H1 (cell line): ENCODE measurements around the gene KCNK13. TPM values are rescaled to one million over a fixed set of nuclear protein-coding genes. Genes with fewer than 3 reads are reported as not detected.

Source experiments
- CTCF ChIA-PET: fragments of 300-600 bp; sonication (Branson Sonifier 250); formaldehyde crosslinking; loops from one replicate; lab custom pipeline; 2021; ENCODE audit not compliant: partially characterized antibody; lab: Charles Lee
- POLR2A ChIA-PET: fragments of 300-600 bp; sonication (Branson Sonifier 250); formaldehyde crosslinking; loops from one replicate; lab custom pipeline; 2021; ENCODE audit warnings: inconsistent platforms; ENCODE audit not compliant: partially characterized antibody; lab: Charles Lee
- DNase-seq, 2 experiments: peaks; one replicate each; pipeline versions ENCODE4 v3.0.0 to v3.0.0-alpha.2; 2010 to 2022; ENCODE audit warnings: low spot score in 2 of 2, low read depth in 1 of 2, mixed read lengths in 1 of 2
- FAIRE-seq: peaks from 2 replicates; lab custom pipeline; 2011; peaks lifted over from hg19 to GRCh38; lab: Jason Lieb, UNC
- H2AFZ ChIP-seq: 2 replicates; pipeline ENCODE4 v1.8.1; 2012; ENCODE audit warnings: low read length, inconsistent platforms
- H2AK5ac ChIP-seq: 2 replicates; pipeline ENCODE4 v1.6.1; 2013; ENCODE audit warnings: low read depth, low read length
- H2BK120ac ChIP-seq: replicated peaks from 2 replicates; pipeline ENCODE3; 2013; ENCODE audit warnings: low read depth, low read length, inconsistent platforms
- H2BK12ac ChIP-seq: 2 replicates; pipeline ENCODE4 v1.6.1; 2013; ENCODE audit warnings: low read depth, low read length
- H2BK15ac ChIP-seq: 2 replicates; pipeline ENCODE4 v1.6.1; 2013; ENCODE audit warnings: low read length
- H2BK20ac ChIP-seq: 2 replicates; pipeline ENCODE4 v1.6.1; 2013; ENCODE audit warnings: low read length
- H2BK5ac ChIP-seq: 2 replicates; pipeline ENCODE4 v1.6.1; 2013; ENCODE audit warnings: low read depth, low read length
- H3K14ac ChIP-seq: 2 replicates; pipeline ENCODE4 v1.6.1; 2013; ENCODE audit warnings: inconsistent platforms; ENCODE audit not compliant: insufficient read length
- H3K18ac ChIP-seq: 2 replicates; pipeline ENCODE4 v1.6.1; 2013; ENCODE audit warnings: low read length; ENCODE audit errors: extremely low read depth
- H3K23ac ChIP-seq: 2 replicates; pipeline ENCODE4 v1.6.1; 2013; ENCODE audit warnings: inconsistent platforms; ENCODE audit not compliant: insufficient read length
- H3K23me2 ChIP-seq: 2 replicates; pipeline ENCODE4 v1.6.1; 2013; ENCODE audit warnings: low read depth, low read length
- H3K27ac ChIP-seq: 2 replicates; pipeline ENCODE4 v1.6.1; 2011; ENCODE audit warnings: low read depth, low read length, inconsistent platforms
- H3K27me3 ChIP-seq, 4 experiments: replicated peaks in 1 of 4; 1 replicate in 1 of 4; 2 replicates in 3 of 4; pipeline versions ENCODE4 v1.6.1 to v1.8.1; 2011 to 2013; ENCODE audit warnings: low read length in 3 of 4, mild to moderate bottlenecking in 3 of 4, inconsistent platforms in 2 of 4, mixed read lengths in 2 of 4, moderate library complexity in 1 of 4; ENCODE audit not compliant: control insufficient read depth in 3 of 4, insufficient read depth in 3 of 4; ENCODE audit errors: extremely low read depth in 1 of 4
- H3K36me3 ChIP-seq, 4 experiments: 2 replicates each; pipeline versions ENCODE4 v1.6.1 to v1.8.1; 2011 to 2013; ENCODE audit warnings: mild to moderate bottlenecking in 4 of 4, low read length in 3 of 4, moderate library complexity in 2 of 4, control low read depth in 1 of 4, inconsistent platforms in 1 of 4; ENCODE audit not compliant: insufficient read depth in 4 of 4, control insufficient read depth in 2 of 4
- H3K4ac ChIP-seq: replicated peaks from 2 replicates; pipeline ENCODE3; 2013; ENCODE audit warnings: low read length, low read depth, mixed read lengths, inconsistent platforms; ENCODE audit not compliant: insufficient read length
- H3K4me1 ChIP-seq, 4 experiments: replicated peaks in 1 of 4; 1 replicate in 1 of 4; 2 replicates in 3 of 4; pipeline versions ENCODE4 v1.6.1 to v1.8.1; 2011 to 2013; ENCODE audit warnings: low read length in 3 of 4, inconsistent platforms in 2 of 4, mixed read lengths in 1 of 4; ENCODE audit not compliant: insufficient read depth in 4 of 4, control insufficient read depth in 3 of 4
- H3K4me2 ChIP-seq, 2 experiments: 2 replicates each; pipeline versions ENCODE4 v1.6.1 to v1.8.1; 2011 to 2013; ENCODE audit warnings: low read depth in 2 of 2, low read length in 2 of 2, control low read depth in 1 of 2, inconsistent platforms in 1 of 2, mild to moderate bottlenecking in 1 of 2; ENCODE audit not compliant: insufficient read depth in 1 of 2
- H3K4me3 ChIP-seq, 4 experiments: fragments of 200-600, 300-600 bp in 1 of 4; sonication (generic), shearing (Covaris generic), sonication (Bioruptor Twin) in 1 of 4; 2 replicates each; pipeline versions ENCODE4 v1.5.1 to v1.8.1; 2011 to 2016; ENCODE audit warnings: low read length in 4 of 4, low read depth in 3 of 4, control low read depth in 2 of 4, inconsistent platforms in 2 of 4, mild to moderate bottlenecking in 2 of 4, mixed read lengths in 1 of 4, moderate library complexity in 1 of 4; ENCODE audit not compliant: insufficient read depth in 2 of 4; ENCODE audit errors: extremely low read depth in 1 of 4
- H3K56ac ChIP-seq: replicated peaks from 2 replicates; pipeline ENCODE3; 2013; ENCODE audit warnings: low read depth, mild to moderate bottlenecking, mixed read lengths, low read length, inconsistent platforms; ENCODE audit not compliant: insufficient read length
- H3K79me1 ChIP-seq: 2 replicates; pipeline ENCODE4 v1.6.1; 2013; ENCODE audit warnings: low read depth, low read length, control low read depth
- H3K79me2 ChIP-seq, 2 experiments: 2 replicates each; pipeline versions ENCODE4 v1.6.1 to v1.8.1; 2012 to 2013; ENCODE audit warnings: low read length in 2 of 2, mild to moderate bottlenecking in 2 of 2, inconsistent platforms in 1 of 2; ENCODE audit not compliant: insufficient read depth in 2 of 2, control insufficient read depth in 1 of 2
- H3K9ac ChIP-seq, 4 experiments: replicated peaks in 1 of 4; 1 replicate in 1 of 4; 2 replicates in 3 of 4; pipeline versions ENCODE4 v1.6.1 to v1.8.1; 2011 to 2013; ENCODE audit warnings: low read depth in 3 of 4, low read length in 3 of 4, control low read depth in 2 of 4, mild to moderate bottlenecking in 2 of 4, moderate library complexity in 2 of 4, inconsistent platforms in 1 of 4; ENCODE audit errors: extremely low read depth in 1 of 4
- H3K9me3 ChIP-seq, 2 experiments: 2 replicates each; pipeline versions ENCODE4 v1.6.1 to v1.8.1; 2012 to 2013; ENCODE audit warnings: mild to moderate bottlenecking in 2 of 2, moderate library complexity in 2 of 2, control low read depth in 1 of 2, inconsistent platforms in 1 of 2, low read depth in 1 of 2, low read length in 1 of 2, mixed read lengths in 1 of 2; ENCODE audit not compliant: insufficient read depth in 2 of 2
- H4K20me1 ChIP-seq, 2 experiments: replicated peaks in 1 of 2; 2 replicates each; pipeline versions ENCODE3 to v1.8.1; 2011 to 2013; ENCODE audit warnings: inconsistent platforms in 2 of 2, low read length in 2 of 2, mild to moderate bottlenecking in 1 of 2; ENCODE audit not compliant: insufficient read depth in 2 of 2, control insufficient read depth in 1 of 2
- H4K5ac ChIP-seq: 2 replicates; pipeline ENCODE4 v1.6.1; 2013; ENCODE audit warnings: low read length, low read depth, mixed read lengths, inconsistent platforms; ENCODE audit not compliant: insufficient read length
- H4K8ac ChIP-seq: 2 replicates; pipeline ENCODE4 v1.8.0; 2013; ENCODE audit warnings: mild to moderate bottlenecking, moderate library complexity, low read length, inconsistent platforms; ENCODE audit not compliant: insufficient read depth; ENCODE audit errors: extremely low read depth
- H4K91ac ChIP-seq: replicated peaks from 2 replicates; pipeline ENCODE3; 2013; ENCODE audit warnings: low read length, mixed read lengths, inconsistent platforms; ENCODE audit not compliant: insufficient read length
- BCL11A ChIP-seq, 2 experiments: IDR thresholded peaks; one replicate each; pipeline ENCODE4 v1.6.1; 2011; ENCODE audit warnings: low read depth in 2 of 2, low read length in 2 of 2, mild to moderate bottlenecking in 2 of 2
- CREB1 ChIP-seq: IDR thresholded peaks from 2 replicates; pipeline ENCODE4 v1.6.1; 2012; ENCODE audit warnings: inconsistent platforms
- NRF1 ChIP-seq: IDR thresholded peaks from 2 replicates; pipeline ENCODE4 v1.6.1; 2011; ENCODE audit warnings: mild to moderate bottlenecking, low read depth, low read length, improper control_type of control experiment
- PHF8 ChIP-seq: fragments of 200-600 bp; sonication (generic); conservative IDR thresholded peaks from 2 replicates; pipeline ENCODE4 v1.7.1; 2012; ENCODE audit warnings: low read depth, mild to moderate bottlenecking, inconsistent platforms, low read length, moderate library complexity
- POLR2AphosphoS5 ChIP-seq: IDR thresholded peaks from 2 replicates; pipeline ENCODE4 v1.6.1; 2011; ENCODE audit warnings: low read depth, low read length
- RNF2 ChIP-seq: fragments of 200-900, 300-1000 bp; sonication (generic); IDR thresholded peaks from 2 replicates; pipeline ENCODE4 v1.7.1; 2016; ENCODE audit warnings: borderline replicate concordance, low read depth, mild to moderate bottlenecking, antibody characterized with exemption, low read length; ENCODE audit not compliant: poor library complexity, severe bottlenecking; ENCODE audit errors: missing control alignments
- RXRA ChIP-seq: IDR thresholded peaks from 2 replicates; pipeline ENCODE4 v1.6.1; 2011; ENCODE audit warnings: low read depth, mild to moderate bottlenecking, low read length, moderate library complexity; ENCODE audit not compliant: insufficient read depth
- SIRT6 ChIP-seq: IDR thresholded peaks from one replicate; pipeline ENCODE4 v1.7.1; 2012; ENCODE audit warnings: low read length, inconsistent platforms
- SIX5 ChIP-seq: IDR thresholded peaks from 2 replicates; pipeline ENCODE4 v1.6.1; 2011; ENCODE audit warnings: mild to moderate bottlenecking, low read depth, low read length
- SRF ChIP-seq: IDR thresholded peaks from 2 replicates; pipeline ENCODE4 v1.6.1; 2011; ENCODE audit warnings: mild to moderate bottlenecking, low read depth, low read length, moderate library complexity
- TAF7 ChIP-seq: optimal IDR thresholded peaks from 2 replicates; pipeline ENCODE3; 2011; ENCODE audit warnings: low read depth, mild to moderate bottlenecking, inconsistent platforms, low read length, moderate library complexity, borderline replicate concordance
- USF2 ChIP-seq: IDR thresholded peaks from 2 replicates; pipeline ENCODE4 v1.6.1; 2011; ENCODE audit warnings: low read length, improper control_type of control experiment
- WGBS, 2 experiments: shearing (Covaris generic) in 1 of 2; methylation state at CpG; one replicate each; pipeline versions ENCODE4 v1.1.6 to v1.1.7; 2013 to 2015; ENCODE audit warnings: low lambda C conversion rate in 2 of 2, mixed read lengths in 2 of 2, inconsistent platforms in 1 of 2, low coverage in 1 of 2, missing lambda C conversion rate in 1 of 2; ENCODE audit not compliant: insufficient replicate concordance in 2 of 2, insufficient coverage in 1 of 2, insufficient read length in 1 of 2; ENCODE audit errors: extremely low coverage in 1 of 2, missing lambda C conversion rate in 1 of 2; 5-methylcytosine and 5-hydroxymethylcytosine counted together
- polyA plus RNA-seq, 7 experiments: library from polyadenylated mRNA; depleted of rRNA in 3 of 7; stranded (reverse) in 5 of 7; unstranded in 2 of 7; fragments of >200 nt in 5 of 7; fragments of 200-250 nt in 2 of 7; gene quantifications; 1 replicate in 5 of 7; 2 replicates in 1 of 7; 4 replicates in 1 of 7; pipeline versions ENCODE4 v1.2.1 to v1.2.3, GENCODE V29; 2011 to 2013; ENCODE audit warnings: missing spikeins in 2 of 7, mixed read lengths in 2 of 7
- total RNA-seq: library from RNA; stranded (reverse); fragmentation: NEBNext Ultra II Directional; extraction: Animal tissue kit (Norgen Biotek cat#: 25700); gene quantifications from 2 replicates; pipeline ENCODE4 v1.2.1, GENCODE V29; 2021
- TF ChIP-seq, protein P1 (sequence below): IDR thresholded peaks from 2 replicates; pipeline ENCODE4 v1.6.1; 2012; ENCODE audit warnings: inconsistent platforms

KCNK13 gene
- total and polyA plus RNA-seq, 2 of the 8 experiments (the other 6 are each of a cell fraction or from before 2014, with no cell fraction given) = 0.39 to 0.48 TPM

DNA sequence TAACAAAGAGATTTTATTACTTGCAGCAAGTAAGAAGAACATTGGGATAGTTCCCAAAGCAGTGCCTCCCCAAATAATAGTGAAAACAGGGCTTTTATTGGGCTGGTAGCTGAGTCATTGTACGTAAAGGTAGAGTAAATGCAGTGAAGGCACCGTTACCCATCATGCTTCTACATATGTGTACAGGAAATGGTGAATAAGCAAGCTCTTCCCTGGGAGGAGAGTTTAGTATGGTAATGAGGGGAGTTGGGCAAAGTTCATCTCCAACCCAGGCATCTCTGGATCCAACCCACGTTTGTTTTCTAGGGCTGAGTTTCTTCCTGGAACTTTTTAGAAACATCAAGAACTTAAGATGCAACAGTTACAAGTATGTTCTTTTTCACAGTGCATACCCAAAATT, 56.2 kb downstream of the KCNK13 start:
- H3K79me2 ChIP-seq = no peaks in the 10 kb centered on the region
- H3K56ac ChIP-seq = no peak overlapping the region
- H3K4me2 ChIP-seq = no peak overlapping the region
- H3K27ac ChIP-seq = no peak overlapping the region
- H3K18ac ChIP-seq = no peak overlapping the region
- H3K27me3 ChIP-seq = no peaks in the 10 kb centered on the region
- H3K4me1 ChIP-seq = no peaks in the 10 kb centered on the region
- H3K79me1 ChIP-seq = no peaks in the 10 kb centered on the region
- no peak overlapping the region for H4K8ac ChIP-seq
- no peak overlapping the region for H3K23ac ChIP-seq
- no peak overlapping the region for H2BK120ac ChIP-seq
- no peaks in the 10 kb centered on the region for H3K23me2 ChIP-seq
- no peak overlapping the region for H4K91ac ChIP-seq
- H4K20me1 ChIP-seq = no peaks in the 10 kb centered on the region
- H3K14ac ChIP-seq = no peak overlapping the region
- H3K4me3 ChIP-seq = no peak overlapping the region
- H3K36me3 ChIP-seq = no peaks in the 10 kb centered on the region
- H4K5ac ChIP-seq = no peak overlapping the region
- no peak overlapping the region for H2AFZ ChIP-seq
- H2BK12ac ChIP-seq = no peak overlapping the region
- no peak for FAIRE-seq
- H3K9ac ChIP-seq = no peak overlapping the region
- no peak for DNase-seq
- no peak overlapping the region for H2BK5ac ChIP-seq
- H2BK20ac ChIP-seq = no peak overlapping the region
- ChIA-PET POLR2A (no interaction called here), CTCF (interaction anchor here (0.6 to 1.4 kb wide), 4 partner anchors 8 to 145 kb away, joined by 3 to 6 read pairs (median 4); no protein-coding TSS in a partner anchor)
- WGBS, 2 experiments = 88% methylated on average over 3 of the region's 3 CpGs; no CpG with 5 or more reads in 1 of the 2 experiments
- no peaks in the 10 kb centered on the region for H3K9me3 ChIP-seq
- no peak overlapping the region for H2AK5ac ChIP-seq
- H3K4ac ChIP-seq = no peak overlapping the region
- no peak overlapping the region for H2BK15ac ChIP-seq
- no peak for TF ChIP-seq RXRA
- TF ChIP-seq SIRT6 = no peak
- no peak for TF ChIP-seq SRF
- no peak for TF ChIP-seq SIX5
- TF ChIP-seq BCL11A (IDR thresholded peaks at IDR 0.05; ENCODE audit: low read depth in 2 of 2, low read length in 2 of 2) = no peak
- TF ChIP-seq USF2 = no peak
- no peak for TF ChIP-seq RNF2
- no peak for TF ChIP-seq POLR2AphosphoS5
- no peak for TF ChIP-seq PHF8
- no peak for TF ChIP-seq NRF1
- TF ChIP-seq CREB1 = no peak
- TF ChIP-seq TAF7 = no peak
- TF ChIP-seq, protein P1, sequence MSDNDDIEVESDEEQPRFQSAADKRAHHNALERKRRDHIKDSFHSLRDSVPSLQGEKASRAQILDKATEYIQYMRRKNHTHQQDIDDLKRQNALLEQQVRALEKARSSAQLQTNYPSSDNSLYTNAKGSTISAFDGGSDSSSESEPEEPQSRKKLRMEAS = no peak
